K562 (cell line): ENCODE measurements around the gene LITAF.

Experiments
- ATF3 ChIP-seq, 2 experiments: fragments of 450-650 bp in 1 of 2; sonication (generic) in 1 of 2; formaldehyde crosslinking in 1 of 2; IDR thresholded peaks in 1 of 2; conservative IDR thresholded peaks in 1 of 2; 2 replicates each; pipeline versions ENCODE4 v1.6.1 to v1.8.1; 2016 to 2023; ENCODE audit warnings: mild to moderate bottlenecking in 2 of 2, moderate library complexity in 2 of 2, inconsistent platforms in 1 of 2, missing genetic modification reagents in 1 of 2
- CTCF ChIP-seq, 3 experiments: IDR thresholded peaks in 2 of 3; conservative IDR thresholded peaks in 1 of 3; 2 replicates each; pipeline ENCODE4 v1.5.1; 2011 to 2012; ENCODE audit warnings: low read length in 3 of 3, mild to moderate bottlenecking in 3 of 3, control low read depth in 2 of 3, improper control_type of control experiment in 1 of 3, inconsistent platforms in 1 of 3, low read depth in 1 of 3, mixed read lengths in 1 of 3, moderate library complexity in 1 of 3; ENCODE audit not compliant: insufficient read depth in 2 of 3
- GATA2 ChIP-seq: sonication (generic); formaldehyde crosslinking; IDR thresholded peaks from 2 replicates; pipeline ENCODE4 v1.4.0; 2020; ENCODE audit warnings: mild to moderate bottlenecking, missing genetic modification reagents
- SMARCB1 ChIP-seq: IDR thresholded peaks from 2 replicates; pipeline ENCODE4 v1.6.1; 2011; ENCODE audit warnings: improper control_type of control experiment, low read depth; ENCODE audit not compliant: insufficient read length
- ZNF174 ChIP-seq: fragments of 250-450 bp; sonication (Bioruptor Pico); IDR thresholded peaks from 2 replicates; pipeline ENCODE4 v1.4.0; 2020; ENCODE audit warnings: mild to moderate bottlenecking

- TF ChIP-seq CTCF (IDR thresholded peaks at IDR 0.05 in 2 of 3, conservative IDR thresholded peaks at IDR 0.05 in 1 of 3; ENCODE audit: insufficient read depth in 2 of 3, low read depth in 1 of 3, low read length in 3 of 3) (no peak), ATF3 (IDR thresholded peaks at IDR 0.05) (no peak; the same call in 1 of the 2 replicates), ATF3 (CRISPR knock-in tag; conservative IDR thresholded peaks at IDR 0.05) (no peak), ZNF174 (CRISPR knock-in tag) (no peak), SMARCB1 (no peak), GATA2 (CRISPR knock-in tag) (no peak)
These were observed 25.3 kb upstream of the LITAF start for GRCh38 chr16:11611871-11612664.
